Measurements from ENCODE around the gene KCNT1.

The KCNT1 gene

DNA sequence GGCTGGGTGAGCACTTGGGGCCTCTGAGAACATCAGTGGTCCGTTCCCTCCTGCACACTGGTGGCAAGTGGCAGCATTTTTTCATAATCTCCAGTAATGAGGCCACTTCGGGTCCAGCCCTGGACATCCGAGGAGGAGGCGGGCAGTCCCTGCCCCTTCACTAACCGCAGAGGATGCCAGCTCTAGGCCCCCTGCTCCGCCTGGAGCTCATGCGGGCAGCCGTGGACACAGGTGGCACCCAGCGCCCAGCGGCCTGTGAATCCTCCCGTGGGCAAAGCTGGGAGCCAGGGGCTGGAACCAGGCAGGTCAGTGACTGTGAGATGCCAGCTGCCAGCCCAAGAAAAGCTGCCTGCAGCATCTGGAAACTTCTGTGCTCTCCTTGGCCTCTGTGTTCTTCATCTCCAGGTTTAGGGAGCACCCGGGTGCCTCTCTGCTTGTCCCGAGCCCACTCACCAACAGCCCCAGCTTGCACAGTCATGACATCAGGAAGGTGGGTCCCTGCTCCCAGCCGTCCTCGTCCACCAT, 92.4 kb downstream of the KCNT1 start:
- DNase-seq (ENCODE audit: low read depth): no peak
- TF ChIP-seq, protein P1, sequence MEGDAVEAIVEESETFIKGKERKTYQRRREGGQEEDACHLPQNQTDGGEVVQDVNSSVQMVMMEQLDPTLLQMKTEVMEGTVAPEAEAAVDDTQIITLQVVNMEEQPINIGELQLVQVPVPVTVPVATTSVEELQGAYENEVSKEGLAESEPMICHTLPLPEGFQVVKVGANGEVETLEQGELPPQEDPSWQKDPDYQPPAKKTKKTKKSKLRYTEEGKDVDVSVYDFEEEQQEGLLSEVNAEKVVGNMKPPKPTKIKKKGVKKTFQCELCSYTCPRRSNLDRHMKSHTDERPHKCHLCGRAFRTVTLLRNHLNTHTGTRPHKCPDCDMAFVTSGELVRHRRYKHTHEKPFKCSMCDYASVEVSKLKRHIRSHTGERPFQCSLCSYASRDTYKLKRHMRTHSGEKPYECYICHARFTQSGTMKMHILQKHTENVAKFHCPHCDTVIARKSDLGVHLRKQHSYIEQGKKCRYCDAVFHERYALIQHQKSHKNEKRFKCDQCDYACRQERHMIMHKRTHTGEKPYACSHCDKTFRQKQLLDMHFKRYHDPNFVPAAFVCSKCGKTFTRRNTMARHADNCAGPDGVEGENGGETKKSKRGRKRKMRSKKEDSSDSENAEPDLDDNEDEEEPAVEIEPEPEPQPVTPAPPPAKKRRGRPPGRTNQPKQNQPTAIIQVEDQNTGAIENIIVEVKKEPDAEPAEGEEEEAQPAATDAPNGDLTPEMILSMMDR (conservative IDR thresholded peaks at IDR 0.05; ENCODE audit: low read depth, low read length): no peak
- H3K4me3 ChIP-seq (ENCODE audit: low read depth, low read length): no peak overlapping the region

DNA sequence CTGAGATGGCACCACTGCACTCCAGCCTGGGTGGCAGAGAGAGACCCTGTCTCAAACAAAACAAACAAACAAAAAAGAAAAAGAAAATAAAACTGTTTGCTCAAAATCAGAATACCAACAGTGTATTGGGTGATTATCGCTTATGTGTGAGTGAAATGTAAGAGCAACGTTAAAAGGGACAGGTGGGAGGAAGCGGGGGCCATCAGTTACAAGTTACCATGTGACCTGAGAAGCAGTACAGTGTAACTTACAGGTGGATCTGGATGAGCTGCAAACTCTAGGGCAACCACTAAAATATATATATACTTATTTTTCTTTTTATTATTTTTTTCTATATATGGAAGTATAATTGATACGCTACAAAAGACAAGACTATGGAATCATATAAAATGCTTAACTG, 93.4 kb downstream of the KCNT1 start:
- no peak for DNase-seq (ENCODE audit: low read depth)
- no peak overlapping the region for H3K4me3 ChIP-seq (ENCODE audit: low read depth, low read length)
- TF ChIP-seq, protein P1 (conservative IDR thresholded peaks at IDR 0.05; ENCODE audit: low read depth, low read length): no peak

DNA sequence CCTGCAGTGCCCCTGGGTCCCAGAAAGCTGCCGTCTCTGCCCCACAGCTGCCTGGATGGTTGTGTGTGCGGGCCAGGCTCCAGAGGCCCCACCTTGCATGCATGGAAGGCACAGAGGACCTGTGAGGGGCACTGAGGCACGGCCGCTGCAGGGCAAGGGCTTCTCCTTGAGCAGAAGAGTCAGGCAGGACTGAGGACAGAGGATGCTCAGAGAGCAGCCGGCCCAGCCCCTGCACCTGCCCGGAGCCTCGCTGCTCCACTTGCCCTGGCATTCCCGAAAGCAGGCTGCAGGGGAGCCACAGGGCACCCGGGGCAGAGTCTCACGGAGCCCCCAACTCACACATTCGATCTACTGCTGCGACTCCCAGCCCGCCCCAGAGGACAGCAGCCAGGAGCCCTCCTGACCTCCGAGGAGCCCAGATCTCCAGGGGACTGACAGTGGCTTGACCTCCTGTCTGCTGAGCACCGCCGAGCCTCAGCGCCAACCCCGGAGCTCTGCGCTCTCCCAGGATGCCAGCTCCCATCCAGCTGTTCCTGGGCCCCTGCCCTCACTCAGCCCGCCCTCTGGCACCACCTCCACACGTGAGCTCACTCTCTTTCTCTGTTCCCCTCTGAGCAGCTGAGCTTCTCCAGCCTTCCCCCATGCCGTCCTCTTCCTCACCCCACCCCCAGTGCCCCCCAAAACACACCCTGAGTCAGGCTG, 95.0 kb downstream of the KCNT1 start:
- no peak for DNase-seq (ENCODE audit: low read depth)
- H3K4me3 ChIP-seq (ENCODE audit: low read depth, low read length): no peak overlapping the region
- TF ChIP-seq, protein P1 (conservative IDR thresholded peaks at IDR 0.05; ENCODE audit: low read depth, low read length): no peak

DNA sequence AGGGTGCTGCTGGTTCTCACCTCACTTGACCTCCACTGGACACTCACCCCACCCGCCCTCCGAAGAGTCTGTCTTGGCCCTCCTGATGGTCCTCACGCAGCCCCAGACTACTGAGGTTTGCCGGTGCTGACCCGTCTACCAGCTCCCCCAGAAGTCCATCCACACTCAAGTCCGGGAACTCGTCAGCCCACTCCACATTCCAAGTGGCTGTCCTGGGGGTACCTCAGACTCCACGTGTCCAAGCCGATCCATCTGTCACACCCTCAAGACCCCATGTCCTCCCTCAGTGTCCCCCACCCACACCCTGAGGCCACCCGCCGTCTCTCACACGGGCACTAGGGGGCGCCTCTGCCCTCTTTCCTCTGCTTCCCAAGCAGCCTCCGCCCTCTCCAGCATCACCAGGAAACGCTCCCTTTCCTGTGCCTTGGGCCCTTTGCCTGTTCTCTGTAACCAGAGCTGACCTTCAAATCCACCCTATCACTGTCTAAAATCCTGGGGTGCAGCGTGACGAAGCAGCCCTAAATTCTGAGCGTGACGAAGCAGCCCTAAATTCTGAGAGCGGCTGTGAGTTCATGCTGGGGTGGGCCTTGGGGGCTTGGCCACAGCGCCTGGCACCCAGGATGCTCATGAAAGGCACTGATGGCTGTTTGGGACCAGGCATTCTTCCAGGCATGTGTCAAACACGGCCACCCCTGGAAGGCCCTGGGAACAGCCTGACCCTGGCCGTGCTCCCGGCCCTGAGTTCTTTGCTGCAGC, 95.7 kb downstream of the KCNT1 start:
- TF ChIP-seq, protein P1 (conservative IDR thresholded peaks at IDR 0.05; ENCODE audit: low read depth, low read length): peak; percentile 84
- H3K4me3 ChIP-seq (ENCODE audit: low read depth, low read length): no peak overlapping the region
- peak; percentile 51 for DNase-seq (ENCODE audit: low read depth)

DNA sequence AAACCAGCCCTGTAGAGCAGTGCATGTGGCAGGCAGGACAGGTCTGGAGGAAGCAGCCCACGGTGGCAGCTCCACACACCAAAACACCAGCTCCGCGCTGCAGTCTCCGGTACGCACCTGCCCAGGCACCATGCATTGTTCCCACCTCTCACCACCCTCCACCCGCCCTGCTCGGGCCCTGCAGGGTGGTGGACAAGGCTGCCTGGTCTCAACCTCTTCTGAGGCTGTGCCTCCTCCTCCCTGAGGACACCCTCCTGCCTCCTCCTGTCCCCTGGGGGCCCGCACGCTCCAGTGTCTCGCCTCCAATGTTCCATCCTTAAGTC, 96.2 kb downstream of the KCNT1 start:
- TF ChIP-seq, protein P1 (conservative IDR thresholded peaks at IDR 0.05; ENCODE audit: low read depth, low read length): no peak
- H3K4me3 ChIP-seq (ENCODE audit: low read depth, low read length): no peak overlapping the region
- no peak for DNase-seq (ENCODE audit: low read depth)

DNA sequence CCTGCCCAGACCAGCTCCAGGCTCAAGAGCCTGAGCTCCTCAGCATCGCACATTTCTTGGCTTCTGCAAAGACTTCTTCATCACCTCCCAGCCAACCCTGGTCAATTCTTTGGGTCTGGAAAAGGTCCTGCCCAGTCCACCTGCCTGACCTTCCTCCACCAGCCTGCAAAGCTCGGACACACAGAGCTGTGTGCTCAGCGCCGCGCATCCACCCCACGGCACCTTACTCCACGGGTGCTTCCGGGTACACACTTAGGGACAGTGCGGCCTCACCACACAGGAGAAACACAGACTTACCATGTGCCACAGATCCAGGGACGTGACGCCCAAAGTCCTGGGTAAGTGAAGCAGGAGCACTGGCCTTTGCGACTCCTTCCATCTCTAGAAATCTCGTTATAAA, 97.3 kb downstream of the KCNT1 start:
- TF ChIP-seq, protein P1 (conservative IDR thresholded peaks at IDR 0.05; ENCODE audit: low read depth, low read length): no peak
- no peak overlapping the region for H3K4me3 ChIP-seq (ENCODE audit: low read depth, low read length)
- DNase-seq (ENCODE audit: low read depth): no peak

Data from choroid plexus epithelial cell (primary cell).